Endothelial cell of umbilical vein (primary cell): ENCODE measurements around the gene KCNMB2. TPM values are rescaled to one million over a fixed set of nuclear protein-coding genes. Genes with fewer than 3 reads are reported as not detected.
A peak's percentile ranks its signal among the peaks of the same experiment; 100 is the strongest.

Source experiments
- BruUV-seq: library from RNA; stranded (reverse); fragments of 400-500 nt; replicated peaks from 2 replicates; lab custom pipeline; 2021; lab: Mats Ljungman, UMichigan
- CTCF ChIA-PET: fragments of 300-600, 350-600 bp; sonication (Branson Sonifier 250); formaldehyde crosslinking; loops from one replicate; lab custom pipeline; 2021; ENCODE audit warnings: antibody characterized with exemption, inconsistent platforms; lab: Charles Lee
- POLR2A ChIA-PET: fragments of 300-600, 350-600 bp; sonication (Branson Sonifier 250); formaldehyde crosslinking; loops from one replicate; lab custom pipeline; 2021; ENCODE audit warnings: antibody characterized with exemption, inconsistent platforms; lab: Charles Lee
- DNase-seq: peaks from one replicate; pipeline ENCODE4 v3.0.0-alpha.2; 2011; ENCODE audit warnings: low read depth, low spot score
- FAIRE-seq: peaks from 2 replicates; lab custom pipeline; 2011; peaks lifted over from hg19 to GRCh38; lab: Jason Lieb, UNC
- H2AFZ ChIP-seq: 2 replicates; pipeline ENCODE4 v1.6.0; 2012; ENCODE audit warnings: low read depth, low read length, control low read depth, inconsistent platforms
- H3K27ac ChIP-seq: 2 replicates; pipeline ENCODE4 v1.5.1; 2011; ENCODE audit warnings: low read depth, mild to moderate bottlenecking, control low read depth, low read length, moderate library complexity; ENCODE audit not compliant: insufficient read depth
- H3K27me3 ChIP-seq, 2 experiments: 2 replicates each; pipeline versions ENCODE4 v1.6.0 to v1.6.1; 2011; ENCODE audit warnings: low read length in 2 of 2, mixed read lengths in 1 of 2; ENCODE audit not compliant: control insufficient read depth in 2 of 2, insufficient read depth in 2 of 2
- H3K36me3 ChIP-seq, 2 experiments: 2 replicates in 1 of 2; 3 replicates in 1 of 2; pipeline ENCODE4 v1.5.1; 2011; ENCODE audit warnings: low read length in 2 of 2, mild to moderate bottlenecking in 1 of 2, moderate library complexity in 1 of 2; ENCODE audit not compliant: control insufficient read depth in 2 of 2, insufficient read depth in 2 of 2; ENCODE audit errors: extremely low read depth in 1 of 2
- H3K4me1 ChIP-seq: 3 replicates; pipeline ENCODE4 v1.5.1; 2011; ENCODE audit warnings: mild to moderate bottlenecking, low read length; ENCODE audit not compliant: control insufficient read depth, insufficient read depth; ENCODE audit errors: extremely low read depth
- H3K4me2 ChIP-seq: 2 replicates; pipeline ENCODE4 v1.6.1; 2011; ENCODE audit warnings: low read length, control low read depth, mixed read lengths; ENCODE audit not compliant: insufficient read depth
- H3K4me3 ChIP-seq, 3 experiments: fragments of 200-600 bp in 1 of 3; sonication (generic), shearing (Covaris generic) in 1 of 3; replicated peaks in 1 of 3; 2 replicates each; pipeline ENCODE4 v1.5.1; 2011 to 2016; ENCODE audit warnings: control low read depth in 3 of 3, low read length in 3 of 3, mild to moderate bottlenecking in 2 of 3, inconsistent platforms in 1 of 3, low read depth in 1 of 3, moderate library complexity in 1 of 3; ENCODE audit not compliant: insufficient read depth in 1 of 3
- H3K79me2 ChIP-seq: 2 replicates; pipeline ENCODE4 v1.6.0; 2012; ENCODE audit warnings: low read length, inconsistent platforms; ENCODE audit not compliant: control insufficient read depth, insufficient read depth
- H3K9ac ChIP-seq: replicated peaks from 2 replicates; pipeline ENCODE3; 2011; ENCODE audit warnings: low read length, control low read depth; ENCODE audit not compliant: insufficient read depth; ENCODE audit errors: extremely low read depth
- H3K9me1 ChIP-seq: replicated peaks from 3 replicates; pipeline ENCODE4 v1.6.0; 2011; ENCODE audit warnings: mild to moderate bottlenecking, low read length; ENCODE audit not compliant: control insufficient read depth, insufficient read depth; ENCODE audit errors: extremely low read depth
- H3K9me3 ChIP-seq: replicated peaks from 2 replicates; pipeline ENCODE4 v1.5.1; 2012; ENCODE audit warnings: low read length, inconsistent platforms; ENCODE audit not compliant: control insufficient read depth, insufficient read depth
- H4K20me1 ChIP-seq: replicated peaks from 2 replicates; pipeline ENCODE3; 2011; ENCODE audit warnings: mild to moderate bottlenecking, low read length; ENCODE audit not compliant: control insufficient read depth, insufficient read depth; ENCODE audit errors: extremely low read depth
- EZH2 ChIP-seq: IDR thresholded peaks from 2 replicates; pipeline ENCODE4 v1.6.1; 2012; ENCODE audit warnings: borderline replicate concordance, low read depth, mild to moderate bottlenecking, moderate library complexity, low read length, inconsistent platforms; ENCODE audit not compliant: severe bottlenecking
- FOS ChIP-seq: IDR thresholded peaks from 2 replicates; pipeline ENCODE4 v1.6.1; 2011; ENCODE audit warnings: mild to moderate bottlenecking, low read length, moderate library complexity, borderline replicate concordance; ENCODE audit not compliant: insufficient read depth
- GATA2 ChIP-seq: IDR thresholded peaks from 2 replicates; pipeline ENCODE4 v1.7.0; 2011; ENCODE audit warnings: low read depth, mild to moderate bottlenecking, moderate library complexity, mixed read lengths, low read length; ENCODE audit not compliant: insufficient read length, insufficient read depth
- JUN ChIP-seq: IDR thresholded peaks from 2 replicates; pipeline ENCODE4 v1.6.1; 2011; ENCODE audit warnings: borderline replicate concordance, low read depth; ENCODE audit not compliant: insufficient read length, insufficient read depth
- MYC ChIP-seq: IDR thresholded peaks from one replicate; pipeline ENCODE4 v1.6.1; 2011; ENCODE audit warnings: mild to moderate bottlenecking, low read depth, low read length
- POLR2A ChIP-seq: IDR thresholded peaks from 2 replicates; pipeline ENCODE4 v1.6.1; 2012; ENCODE audit warnings: low read depth, mild to moderate bottlenecking, control low read depth, low read length
- POLR2AphosphoS5 ChIP-seq: IDR thresholded peaks from 2 replicates; pipeline ENCODE4 v1.6.1; 2012; ENCODE audit warnings: low read depth, mild to moderate bottlenecking, control low read depth, low read length, moderate library complexity; ENCODE audit not compliant: insufficient read depth
- dilution Hi-C: fragments of 300-500 bp; cut with MboI; formaldehyde crosslinking; loops from one replicate; pipeline ENCODE4 v1.15.0; 2019; ENCODE audit warnings: low sequenced_read_pairs; ENCODE audit not compliant: extremely low pct_ligation_motif_present
- intact Hi-C: fragments of 100-400 bp; cut with micrococcal nuclease; formaldehyde crosslinking; loops from one replicate; pipeline ENCODE4 v1.10.0; 2022
- polyA plus RNA-seq, 4 experiments: library from polyadenylated mRNA; depleted of rRNA in 3 of 4; stranded (reverse) in 3 of 4; unstranded in 1 of 4; fragments of >200 nt; gene quantifications; 2 replicates each; pipeline versions ENCODE4 v1.2.1 to v1.2.3, GENCODE V29; 2011 to 2012; ENCODE audit warnings: missing spikeins in 1 of 4
- total RNA-seq: library from RNA; stranded (reverse); gene quantifications from 2 replicates; pipeline ENCODE4 v1.2.3, GENCODE V29; 2021
- TF ChIP-seq, protein P1 (sequence below): IDR thresholded peaks from 2 replicates; pipeline ENCODE4 v1.6.1; 2011; ENCODE audit not compliant: insufficient read depth, insufficient read length
- TF ChIP-seq, protein P2 (sequence below), 2 donors: IDR thresholded peaks; 1 replicate in 1 of 2; 2 replicates in 1 of 2; pipeline ENCODE4 v1.5.1; 2011; ENCODE audit warnings: low read length in 2 of 2, mild to moderate bottlenecking in 2 of 2, moderate library complexity in 2 of 2, control low read depth in 1 of 2, inconsistent platforms in 1 of 2, low read depth in 1 of 2; ENCODE audit not compliant: insufficient read depth in 1 of 2; ENCODE audit errors: extremely low read depth in 1 of 2

Gene KCNMB2
- total and polyA plus RNA-seq, 2 donors (not counting 3 experiments of a cell fraction or from before 2014, with no cell fraction given), result not detected

DNA sequence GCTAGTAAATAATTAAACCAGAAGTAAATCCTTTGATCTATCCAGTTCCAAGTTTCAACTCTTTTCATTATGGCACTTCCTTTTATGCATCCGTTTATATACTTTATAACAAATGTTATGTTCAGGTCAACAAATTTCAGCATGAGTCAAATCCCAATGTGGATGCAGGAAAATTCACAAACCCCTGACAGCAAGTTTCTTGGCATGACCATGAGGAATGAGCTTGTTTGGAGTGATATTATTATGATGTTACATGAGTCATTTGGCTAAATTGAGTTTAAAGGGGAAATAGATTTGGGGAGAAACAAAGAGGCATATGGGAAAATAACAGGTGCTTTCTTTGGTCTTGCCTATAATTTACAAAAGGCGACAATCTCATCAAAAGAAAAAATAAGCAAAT, 32.1 kb upstream of the KCNMB2 start:
- Histone ChIP-seq H2AFZ (no peak overlapping the region), H3K27ac (no peak overlapping the region), H3K27me3 (no peaks in the 10 kb centered on the region), H3K9ac (no peak overlapping the region), H4K20me1 (no peaks in the 10 kb centered on the region), H3K36me3 (no peaks in the 10 kb centered on the region), H3K9me3 (no peaks in the 10 kb centered on the region), H3K4me2 (no peak overlapping the region), H3K4me1 (no peaks in the 10 kb centered on the region), H3K79me2 (no peaks in the 10 kb centered on the region), H3K4me3 (no peak overlapping the region), H3K9me1 (no peaks in the 10 kb centered on the region)
- ChIA-PET CTCF (interaction anchor here (0.6 to 2.3 kb wide), 3 partner anchors 10 to 29 kb away, joined by 3 to 5 read pairs (median 4); no protein-coding TSS in a partner anchor), POLR2A (no interaction called here)
- TF ChIP-seq POLR2AphosphoS5 (no peak), JUN (no peak), EZH2 (no peak), FOS (no peak), GATA2 (no peak)
- TF ChIP-seq, protein P1, sequence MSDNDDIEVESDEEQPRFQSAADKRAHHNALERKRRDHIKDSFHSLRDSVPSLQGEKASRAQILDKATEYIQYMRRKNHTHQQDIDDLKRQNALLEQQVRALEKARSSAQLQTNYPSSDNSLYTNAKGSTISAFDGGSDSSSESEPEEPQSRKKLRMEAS, result no peak
- BruUV-seq, result no TSS peak
- DNase-seq (peak; percentile 52), FAIRE-seq (no peak)
- intact Hi-C loops, result loop anchor here (1.0 kb wide), 1 partner anchor 8 kb away; no protein-coding TSS in a partner anchor
- dilution Hi-C loops, result no loop called here

DNA sequence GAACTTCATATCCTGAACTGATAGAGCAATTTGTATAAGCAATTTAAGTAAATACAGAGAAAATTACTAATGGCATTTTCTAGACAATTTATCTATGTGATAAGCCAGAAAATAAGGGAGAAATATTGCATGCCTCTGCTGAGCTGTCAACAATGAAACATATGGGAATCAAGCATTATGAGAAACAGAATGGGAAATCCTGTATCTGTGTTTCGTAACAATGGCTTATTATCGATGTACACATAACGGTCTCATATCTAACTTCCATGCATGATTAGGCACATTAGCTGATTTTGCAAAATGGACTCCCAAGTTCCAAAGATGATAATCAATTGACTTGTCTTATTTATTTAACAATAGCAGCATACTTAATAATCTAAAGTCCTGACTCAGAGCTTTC, 30.4 kb upstream of the KCNMB2 start:
- intact Hi-C loops, result no loop called here
- peak; percentile 59 for FAIRE-seq
- H3K9me1 ChIP-seq, result no peaks in the 10 kb centered on the region
- BruUV-seq, result no TSS peak
- H3K9ac ChIP-seq, result no peak overlapping the region
- H2AFZ ChIP-seq, result no peak overlapping the region
- dilution Hi-C loops, result no loop called here
- H3K4me1 ChIP-seq, result no peaks in the 10 kb centered on the region
- no peaks in the 10 kb centered on the region for H3K27me3 ChIP-seq
- H4K20me1 ChIP-seq, result no peaks in the 10 kb centered on the region
- H3K79me2 ChIP-seq, result no peaks in the 10 kb centered on the region
- no peaks in the 10 kb centered on the region for H3K36me3 ChIP-seq
- TF ChIP-seq, protein P2, sequence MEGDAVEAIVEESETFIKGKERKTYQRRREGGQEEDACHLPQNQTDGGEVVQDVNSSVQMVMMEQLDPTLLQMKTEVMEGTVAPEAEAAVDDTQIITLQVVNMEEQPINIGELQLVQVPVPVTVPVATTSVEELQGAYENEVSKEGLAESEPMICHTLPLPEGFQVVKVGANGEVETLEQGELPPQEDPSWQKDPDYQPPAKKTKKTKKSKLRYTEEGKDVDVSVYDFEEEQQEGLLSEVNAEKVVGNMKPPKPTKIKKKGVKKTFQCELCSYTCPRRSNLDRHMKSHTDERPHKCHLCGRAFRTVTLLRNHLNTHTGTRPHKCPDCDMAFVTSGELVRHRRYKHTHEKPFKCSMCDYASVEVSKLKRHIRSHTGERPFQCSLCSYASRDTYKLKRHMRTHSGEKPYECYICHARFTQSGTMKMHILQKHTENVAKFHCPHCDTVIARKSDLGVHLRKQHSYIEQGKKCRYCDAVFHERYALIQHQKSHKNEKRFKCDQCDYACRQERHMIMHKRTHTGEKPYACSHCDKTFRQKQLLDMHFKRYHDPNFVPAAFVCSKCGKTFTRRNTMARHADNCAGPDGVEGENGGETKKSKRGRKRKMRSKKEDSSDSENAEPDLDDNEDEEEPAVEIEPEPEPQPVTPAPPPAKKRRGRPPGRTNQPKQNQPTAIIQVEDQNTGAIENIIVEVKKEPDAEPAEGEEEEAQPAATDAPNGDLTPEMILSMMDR (IDR thresholded peaks at IDR 0.05; ENCODE audit: extremely low read depth in 1 of 2, insufficient read depth in 1 of 2, low read depth in 1 of 2, low read length in 2 of 2), result no peak
- no peak for TF ChIP-seq FOS
- TF ChIP-seq POLR2AphosphoS5, result no peak
- TF ChIP-seq MYC, result no peak
- no peak for TF ChIP-seq EZH2
- TF ChIP-seq, protein P1, result no peak
- no peak for TF ChIP-seq POLR2A
- no peak for TF ChIP-seq JUN
- no peak for TF ChIP-seq GATA2
- H3K27ac ChIP-seq, result no peak overlapping the region
- H3K9me3 ChIP-seq, result no peaks in the 10 kb centered on the region
- H3K4me3 ChIP-seq, result no peak overlapping the region
- H3K4me2 ChIP-seq, result no peak overlapping the region
- no peak for DNase-seq
- ChIA-PET CTCF (no interaction called here), POLR2A (no interaction called here)
